ENCODE measurements around the gene POLR3E.

Gene POLR3E

GRCh38 chr16:22267764-22268163, 29.4 kb upstream of the POLR3E start:
- Histone ChIP-seq H3K27ac (ENCODE audit: low read length) (no peak overlapping the region), H3K4me1 (ENCODE audit: control insufficient read depth, insufficient read depth, low read length) (no peaks in the 10 kb centered on the region), H3K4me3 (ENCODE audit: low read length) (no peak overlapping the region), H3K9me3 (ENCODE audit: control insufficient read depth, insufficient read depth, low read length) (no peaks in the 10 kb centered on the region), H3K36me3 (ENCODE audit: control insufficient read depth, insufficient read depth, low read length) (peaks cover 4% of the 10 kb centered on the region; the same call in 1 of the 2 replicates), H3K27me3 (ENCODE audit: control insufficient read depth, insufficient read depth, low read length) (no peaks in the 10 kb centered on the region)
- DNase-seq (ENCODE audit: low read depth, low spot score): no peak
- no CpG with 5 or more reads among the region's 8 CpGs for WGBS (ENCODE audit: insufficient coverage, insufficient read length)

- no CpG with 5 or more reads among the region's 3 CpGs for WGBS (ENCODE audit: insufficient coverage, insufficient read length)
- H3K27me3 ChIP-seq (ENCODE audit: control insufficient read depth, insufficient read depth, low read length): no peaks in the 10 kb centered on the region
- H3K36me3 ChIP-seq (ENCODE audit: control insufficient read depth, insufficient read depth, low read length): peaks cover 13% of the 10 kb centered on the region
- no peaks in the 10 kb centered on the region for H3K9me3 ChIP-seq (ENCODE audit: control insufficient read depth, insufficient read depth, low read length)
- DNase-seq (ENCODE audit: low read depth, low spot score): no peak
- H3K4me3 ChIP-seq (ENCODE audit: low read length): no peak overlapping the region
- H3K4me1 ChIP-seq (ENCODE audit: control insufficient read depth, insufficient read depth, low read length): no peaks in the 10 kb centered on the region
- H3K27ac ChIP-seq (ENCODE audit: low read length): no peak overlapping the region
Measured at GRCh38 chr16:22270525-22270924, 26.7 kb upstream of the POLR3E start.

GRCh38 chr16:22272870-22273650, 24.1 kb upstream of the POLR3E start:
- WGBS (ENCODE audit: insufficient coverage, insufficient read length): no CpG with 5 or more reads among the region's 8 CpGs
- Histone ChIP-seq H3K4me1 (ENCODE audit: control insufficient read depth, insufficient read depth, low read length) (no peaks in the 10 kb centered on the region), H3K4me3 (ENCODE audit: low read length) (no peak overlapping the region), H3K36me3 (ENCODE audit: control insufficient read depth, insufficient read depth, low read length) (peaks cover 9% of the 10 kb centered on the region; the same call in 1 of the 2 replicates), H3K27me3 (ENCODE audit: control insufficient read depth, insufficient read depth, low read length) (no peaks in the 10 kb centered on the region), H3K27ac (ENCODE audit: low read length) (no peak overlapping the region), H3K9me3 (ENCODE audit: control insufficient read depth, insufficient read depth, low read length) (no peaks in the 10 kb centered on the region)
- no peak for DNase-seq (ENCODE audit: low read depth, low spot score)

- H3K36me3 ChIP-seq (ENCODE audit: control insufficient read depth, insufficient read depth, low read length): peaks cover 9% of the 10 kb centered on the region; the same call in 1 of the 2 replicates
- no peaks in the 10 kb centered on the region for H3K27me3 ChIP-seq (ENCODE audit: control insufficient read depth, insufficient read depth, low read length)
- H3K4me3 ChIP-seq (ENCODE audit: low read length): no peak overlapping the region
- DNase-seq (ENCODE audit: low read depth, low spot score): no peak
- no peak overlapping the region for H3K27ac ChIP-seq (ENCODE audit: low read length)
- H3K9me3 ChIP-seq (ENCODE audit: control insufficient read depth, insufficient read depth, low read length): no peaks in the 10 kb centered on the region
- no CpG with 5 or more reads among the region's 1 CpG for WGBS (ENCODE audit: insufficient coverage, insufficient read length)
- H3K4me1 ChIP-seq (ENCODE audit: control insufficient read depth, insufficient read depth, low read length): no peaks in the 10 kb centered on the region
Measured at GRCh38 chr16:22274916-22275315, 22.3 kb upstream of the POLR3E start.

- H3K4me1 ChIP-seq (ENCODE audit: control insufficient read depth, insufficient read depth, low read length): no peaks in the 10 kb centered on the region
- H3K4me3 ChIP-seq (ENCODE audit: low read length): no peak overlapping the region
- WGBS (ENCODE audit: insufficient coverage, insufficient read length): no CpG with 5 or more reads among the region's 16 CpGs
- no peak overlapping the region for H3K27ac ChIP-seq (ENCODE audit: low read length)
- DNase-seq (ENCODE audit: low read depth, low spot score): no peak
- H3K27me3 ChIP-seq (ENCODE audit: control insufficient read depth, insufficient read depth, low read length): no peaks in the 10 kb centered on the region
- H3K9me3 ChIP-seq (ENCODE audit: control insufficient read depth, insufficient read depth, low read length): no peaks in the 10 kb centered on the region
- peaks cover 11% of the 10 kb centered on the region; the same call in 1 of the 2 replicates for H3K36me3 ChIP-seq (ENCODE audit: control insufficient read depth, insufficient read depth, low read length)
Measured at GRCh38 chr16:22278441-22279230, 18.6 kb upstream of the POLR3E start.

GRCh38 chr16:22282254-22282892, 14.8 kb upstream of the POLR3E start:
- no peak overlapping the region for H3K4me3 ChIP-seq (ENCODE audit: low read length)
- no CpG with 5 or more reads among the region's 5 CpGs for WGBS (ENCODE audit: insufficient coverage, insufficient read length)
- peaks cover 3% of the 10 kb centered on the region; the same call in 1 of the 2 replicates for H3K36me3 ChIP-seq (ENCODE audit: control insufficient read depth, insufficient read depth, low read length)
- H3K4me1 ChIP-seq (ENCODE audit: control insufficient read depth, insufficient read depth, low read length): no peaks in the 10 kb centered on the region
- no peaks in the 10 kb centered on the region for H3K9me3 ChIP-seq (ENCODE audit: control insufficient read depth, insufficient read depth, low read length)
- H3K27me3 ChIP-seq (ENCODE audit: control insufficient read depth, insufficient read depth, low read length): no peaks in the 10 kb centered on the region
- H3K27ac ChIP-seq (ENCODE audit: low read length): no peak overlapping the region
- no peak for DNase-seq (ENCODE audit: low read depth, low spot score)

GRCh38 chr16:22284637-22285036, 12.6 kb upstream of the POLR3E start:
- WGBS (ENCODE audit: insufficient coverage, insufficient read length): no CpG with 5 or more reads among the region's 9 CpGs
- Histone ChIP-seq H3K36me3 (ENCODE audit: control insufficient read depth, insufficient read depth, low read length) (peaks cover 3% of the 10 kb centered on the region; the same call in 1 of the 2 replicates), H3K27me3 (ENCODE audit: control insufficient read depth, insufficient read depth, low read length) (no peaks in the 10 kb centered on the region)

GRCh38 chr16:22285080-22285479, 12.1 kb upstream of the POLR3E start:
- DNase-seq (ENCODE audit: low read depth, low spot score): no peak
- no peaks in the 10 kb centered on the region for H3K9me3 ChIP-seq (ENCODE audit: control insufficient read depth, insufficient read depth, low read length)
- no peak overlapping the region for H3K27ac ChIP-seq (ENCODE audit: low read length)
- H3K36me3 ChIP-seq (ENCODE audit: control insufficient read depth, insufficient read depth, low read length): peaks cover 2% of the 10 kb centered on the region; the same call in 1 of the 2 replicates
- H3K27me3 ChIP-seq (ENCODE audit: control insufficient read depth, insufficient read depth, low read length): no peaks in the 10 kb centered on the region
- WGBS (ENCODE audit: insufficient coverage, insufficient read length): no CpG with 5 or more reads among the region's 6 CpGs
- H3K4me1 ChIP-seq (ENCODE audit: control insufficient read depth, insufficient read depth, low read length): no peaks in the 10 kb centered on the region
- no peak overlapping the region for H3K4me3 ChIP-seq (ENCODE audit: low read length)

More at GRCh38 chr16:22284637-22285036, 12.6 kb upstream of the POLR3E start:
- H3K4me3 ChIP-seq (ENCODE audit: low read length): no peak overlapping the region
- no peaks in the 10 kb centered on the region for H3K4me1 ChIP-seq (ENCODE audit: control insufficient read depth, insufficient read depth, low read length)
- DNase-seq (ENCODE audit: low read depth, low spot score): no peak
- H3K27ac ChIP-seq (ENCODE audit: low read length): no peak overlapping the region
- no peaks in the 10 kb centered on the region for H3K9me3 ChIP-seq (ENCODE audit: control insufficient read depth, insufficient read depth, low read length)

GRCh38 chr16:22291020-22291419, 6.2 kb upstream of the POLR3E start:
- Histone ChIP-seq H3K27me3 (ENCODE audit: control insufficient read depth, insufficient read depth, low read length) (no peaks in the 10 kb centered on the region), H3K4me3 (ENCODE audit: low read length) (no peak overlapping the region), H3K9me3 (ENCODE audit: control insufficient read depth, insufficient read depth, low read length) (no peaks in the 10 kb centered on the region), H3K27ac (ENCODE audit: low read length) (no peak overlapping the region), H3K4me1 (ENCODE audit: control insufficient read depth, insufficient read depth, low read length) (no peaks in the 10 kb centered on the region), H3K36me3 (ENCODE audit: control insufficient read depth, insufficient read depth, low read length) (no peaks in the 10 kb centered on the region)
- DNase-seq (ENCODE audit: low read depth, low spot score): no peak
- WGBS (ENCODE audit: insufficient coverage, insufficient read length): no CpG with 5 or more reads among the region's 5 CpGs

GRCh38 chr16:22291860-22292318, 5.3 kb upstream of the POLR3E start:
- Histone ChIP-seq H3K27me3 (ENCODE audit: control insufficient read depth, insufficient read depth, low read length) (no peaks in the 10 kb centered on the region), H3K27ac (ENCODE audit: low read length) (no peak overlapping the region), H3K4me3 (ENCODE audit: low read length) (no peak overlapping the region), H3K4me1 (ENCODE audit: control insufficient read depth, insufficient read depth, low read length) (no peaks in the 10 kb centered on the region), H3K9me3 (ENCODE audit: control insufficient read depth, insufficient read depth, low read length) (no peaks in the 10 kb centered on the region), H3K36me3 (ENCODE audit: control insufficient read depth, insufficient read depth, low read length) (no peaks in the 10 kb centered on the region)
- WGBS (ENCODE audit: insufficient coverage, insufficient read length): no CpG with 5 or more reads among the region's 4 CpGs
- no peak for DNase-seq (ENCODE audit: low read depth, low spot score)
